Measurements from ENCODE around the gene SLC6A9. TPM values are rescaled to one million over a fixed set of nuclear protein-coding genes. Genes with fewer than 3 reads are reported as not detected.

The SLC6A9 gene
- total RNA-seq, 1 donor, result 11.7 TPM

GRCh38 chr1:43976890-43977289, 54.4 kb downstream of the SLC6A9 start:
- DNase-seq (ENCODE audit: low read depth), result no peak
- H3K4me3 ChIP-seq (ENCODE audit: low read depth, low read length), result no peak overlapping the region
- no peak for TF ChIP-seq CTCF (IDR thresholded peaks at IDR 0.05; ENCODE audit: insufficient read depth, low read depth, low read length)

- DNase-seq (ENCODE audit: low read depth), result no peak
- peak overlapping the region; percentile 94 for H3K4me3 ChIP-seq (ENCODE audit: low read depth, low read length)
- TF ChIP-seq CTCF (IDR thresholded peaks at IDR 0.05; ENCODE audit: insufficient read depth, low read depth, low read length), result no peak
Measured at GRCh38 chr1:43976045-43976444, 55.2 kb downstream of the SLC6A9 start.

- DNase-seq (ENCODE audit: low read depth), result peak; percentile 38
Measured at GRCh38 chr1:43975249-43975961, 55.9 kb downstream of the SLC6A9 start.

GRCh38 chr1:43974443-43975248, 56.6 kb downstream of the SLC6A9 start, which contains the start of gene ATP6V0B:
Gene ATP6V0B, plus strand, starts transcription at chr1:43974960. Its CDS starts 81 bp downstream, at chr1:43975041.
- H3K4me3 ChIP-seq (ENCODE audit: low read depth, low read length), result peak within 1 kb of the TSS; percentile 94
- peak; percentile 14 for TF ChIP-seq CTCF (IDR thresholded peaks at IDR 0.05; ENCODE audit: insufficient read depth, low read depth, low read length)
- DNase-seq (ENCODE audit: low read depth), result peak; percentile 94

More at GRCh38 chr1:43975249-43975961, 55.9 kb downstream of the SLC6A9 start:
- TF ChIP-seq CTCF (IDR thresholded peaks at IDR 0.05; ENCODE audit: insufficient read depth, low read depth, low read length), result no peak
- peak overlapping the region; percentile 94 for H3K4me3 ChIP-seq (ENCODE audit: low read depth, low read length)

- H3K4me3 ChIP-seq (ENCODE audit: low read depth, low read length), result peak overlapping the region; percentile 94
- DNase-seq (ENCODE audit: low read depth), result no peak
- no peak for TF ChIP-seq CTCF (IDR thresholded peaks at IDR 0.05; ENCODE audit: insufficient read depth, low read depth, low read length)
Measured at GRCh38 chr1:43973981-43974442, 57.2 kb downstream of the SLC6A9 start.

- no peak for DNase-seq (ENCODE audit: low read depth)
- no peak overlapping the region for H3K4me3 ChIP-seq (ENCODE audit: low read depth, low read length)
- TF ChIP-seq CTCF (IDR thresholded peaks at IDR 0.05; ENCODE audit: insufficient read depth, low read depth, low read length), result no peak
Measured at GRCh38 chr1:43971336-43971980, 59.8 kb downstream of the SLC6A9 start.
